HepG2 (cell line): ENCODE results near the gene KBTBD2. TPM values are rescaled to one million over a fixed set of nuclear protein-coding genes. Genes with fewer than 3 reads are reported as not detected.

Experiments used
- BORCS8-MEF2B ChIP-seq: sonication (generic); formaldehyde crosslinking; IDR thresholded peaks from 2 replicates; pipeline ENCODE4 v1.8.0; 2022; ENCODE audit warnings: mild to moderate bottlenecking, missing genetic modification reagents
- CSRNP1 ChIP-seq: sonication (generic); formaldehyde crosslinking; IDR thresholded peaks from 2 replicates; pipeline ENCODE4 v1.8.1; 2023; ENCODE audit warnings: mild to moderate bottlenecking, missing genetic modification reagents
- GATAD2A ChIP-seq: IDR thresholded peaks from 2 replicates; pipeline ENCODE4 v1.6.1; 2016
- HNF4A ChIP-seq: sonication (generic); formaldehyde crosslinking; IDR thresholded peaks from 2 replicates; pipeline ENCODE4 v1.4.0; 2020; ENCODE audit warnings: missing genetic modification reagents
- MEF2D ChIP-seq: sonication (generic); formaldehyde crosslinking; IDR thresholded peaks from 2 replicates; pipeline ENCODE4 v1.5.1; 2020; ENCODE audit warnings: mild to moderate bottlenecking, missing genetic modification reagents
- MTF1 ChIP-seq: sonication (generic); formaldehyde crosslinking; IDR thresholded peaks from 2 replicates; pipeline ENCODE4 v1.5.0; 2020; ENCODE audit warnings: missing genetic modification reagents
- ZC3H13 ChIP-seq: sonication (generic); formaldehyde crosslinking; IDR thresholded peaks from 2 replicates; pipeline ENCODE4 v1.8.1; 2023; ENCODE audit warnings: mild to moderate bottlenecking, missing genetic modification reagents, moderate library complexity
- ZNF44 ChIP-seq: sonication (generic); formaldehyde crosslinking; IDR thresholded peaks from 2 replicates; pipeline ENCODE4 v1.5.1; 2020; ENCODE audit warnings: mild to moderate bottlenecking, missing genetic modification reagents
- ZNF646 ChIP-seq: sonication (generic); formaldehyde crosslinking; IDR thresholded peaks from 2 replicates; pipeline ENCODE4 v1.9.0; 2021; ENCODE audit warnings: mild to moderate bottlenecking, missing genetic modification reagents
- ZNF710 ChIP-seq: sonication (generic); formaldehyde crosslinking; IDR thresholded peaks from 2 replicates; pipeline ENCODE4 v1.5.0; 2020; ENCODE audit warnings: mild to moderate bottlenecking, missing genetic modification reagents, borderline replicate concordance
- polyA plus RNA-seq, 8 experiments: library from polyadenylated mRNA; depleted of rRNA in 3 of 8; stranded (reverse) in 7 of 8; unstranded in 1 of 8; fragments of >200 nt; fragmentation: Illumina TruSeq in 4 of 8; extraction: Trizol in 4 of 8; gene quantifications; 2 replicates each; pipeline versions ENCODE4 v1.2.1 to v1.2.3, GENCODE V29; 2011 to 2016; ENCODE audit warnings: low read depth in 4 of 8, missing spikeins in 1 of 8, mixed read lengths in 1 of 8; ENCODE audit not compliant: insufficient read depth in 1 of 8
- total RNA-seq, 5 experiments: library from RNA; depleted of rRNA; stranded (reverse); fragments of >200 nt; fragmentation: Illumina TruSeq; extraction: Trizol; gene quantifications; 2 replicates each; pipeline ENCODE4 v1.2.3, GENCODE V29; 2016; ENCODE audit warnings: low read depth in 1 of 5
- TF ChIP-seq, protein P1 (sequence below), 2 experiments: sonication (generic) in 1 of 2; formaldehyde crosslinking in 1 of 2; IDR thresholded peaks; 2 replicates each; pipeline versions ENCODE4 v1.6.1 to v1.9.0; 2014 to 2022; ENCODE audit warnings: antibody characterized with exemption in 1 of 2, borderline replicate concordance in 1 of 2, inconsistent platforms in 1 of 2, low read depth in 1 of 2, missing genetic modification reagents in 1 of 2

KBTBD2 gene
- total and polyA plus RNA-seq, 2 of the 13 experiments (the other 11 are each of a cell fraction or from before 2014, with no cell fraction given): 24.0 to 25.2 TPM

GRCh38 chr7:32891800-32892520 is 400 bp upstream of the KBTBD2 start (continued):
- TF ChIP-seq, protein P1, sequence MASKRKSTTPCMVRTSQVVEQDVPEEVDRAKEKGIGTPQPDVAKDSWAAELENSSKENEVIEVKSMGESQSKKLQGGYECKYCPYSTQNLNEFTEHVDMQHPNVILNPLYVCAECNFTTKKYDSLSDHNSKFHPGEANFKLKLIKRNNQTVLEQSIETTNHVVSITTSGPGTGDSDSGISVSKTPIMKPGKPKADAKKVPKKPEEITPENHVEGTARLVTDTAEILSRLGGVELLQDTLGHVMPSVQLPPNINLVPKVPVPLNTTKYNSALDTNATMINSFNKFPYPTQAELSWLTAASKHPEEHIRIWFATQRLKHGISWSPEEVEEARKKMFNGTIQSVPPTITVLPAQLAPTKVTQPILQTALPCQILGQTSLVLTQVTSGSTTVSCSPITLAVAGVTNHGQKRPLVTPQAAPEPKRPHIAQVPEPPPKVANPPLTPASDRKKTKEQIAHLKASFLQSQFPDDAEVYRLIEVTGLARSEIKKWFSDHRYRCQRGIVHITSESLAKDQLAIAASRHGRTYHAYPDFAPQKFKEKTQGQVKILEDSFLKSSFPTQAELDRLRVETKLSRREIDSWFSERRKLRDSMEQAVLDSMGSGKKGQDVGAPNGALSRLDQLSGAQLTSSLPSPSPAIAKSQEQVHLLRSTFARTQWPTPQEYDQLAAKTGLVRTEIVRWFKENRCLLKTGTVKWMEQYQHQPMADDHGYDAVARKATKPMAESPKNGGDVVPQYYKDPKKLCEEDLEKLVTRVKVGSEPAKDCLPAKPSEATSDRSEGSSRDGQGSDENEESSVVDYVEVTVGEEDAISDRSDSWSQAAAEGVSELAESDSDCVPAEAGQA (IDR thresholded peaks at IDR 0.05; ENCODE audit: low read depth): no peak
- TF ChIP-seq, protein P1 (CRISPR knock-in tag; IDR thresholded peaks at IDR 0.05; ENCODE audit: borderline replicate concordance): peak; percentile 31; the same call in 1 of the 2 replicates
- 0 out of 2 replicates have a peak, but pooled peaks have one; percentile 12 for TF ChIP-seq GATAD2A (CRISPR knock-in tag)
- TF ChIP-seq ZNF710: peak; percentile 33; the same call in 1 of the 2 replicates
- peak; percentile 13; the same call in 1 of the 2 replicates for TF ChIP-seq CSRNP1 (CRISPR knock-in tag)
- TF ChIP-seq ZNF646 (CRISPR knock-in tag): no peak
- TF ChIP-seq BORCS8-MEF2B: no peak
- TF ChIP-seq HNF4A (CRISPR knock-in tag): 0 out of 2 replicates have a peak, but pooled peaks have one; percentile 38
- 0 out of 2 replicates have a peak, but pooled peaks have one; percentile 35 for TF ChIP-seq MTF1
- TF ChIP-seq ZNF44: no peak
- peak; percentile 67 for TF ChIP-seq MEF2D (CRISPR knock-in tag)
- no peak for TF ChIP-seq ZC3H13
